Left renal pelvis (tissue), 4 donors: ENCODE results near the gene UPF1. TPM values are rescaled to one million over a fixed set of nuclear protein-coding genes. Genes with fewer than 3 reads are reported as not detected.

Source experiments
- DNase-seq, 4 donors: peaks; one replicate each; pipeline ENCODE4 v3.0.0-alpha.2; 2013; ENCODE audit warnings: low read depth in 4 of 4, low spot score in 3 of 4
- polyA plus RNA-seq, 4 donors: library from polyadenylated mRNA; unstranded; fragments of 120-200 nt; gene quantifications; one replicate each; pipeline ENCODE4 v1.2.1, GENCODE V29; 2013; ENCODE audit not compliant: insufficient read length in 4 of 4

UPF1 gene
- polyA plus RNA-seq = 10 to 100 TPM; 33.0 to 62.5 (median 51.6) TPM

GRCh38 chr19:18831524-18832305 is at the start of gene UPF1:
Gene UPF1, plus strand, starts transcription at chr19:18831959. Its CDS starts 251 bp downstream, at chr19:18832210.
- DNase-seq = peak; percentile 86 to 90 (median 90)

- DNase-seq = no peak
Observed at GRCh38 chr19:18782559-18783225, 49.1 kb upstream of the UPF1 start.

- DNase-seq = no peak
Observed at GRCh38 chr19:18783958-18784785, 47.6 kb upstream of the UPF1 start.

GRCh38 chr19:18784786-18785120 is 47.0 kb upstream of the UPF1 start:
- DNase-seq = no peak

GRCh38 chr19:18785179-18786124 is 46.3 kb upstream of the UPF1 start:
- peak in 2 of 4 donors; percentile 36 to 37 for DNase-seq

- no peak for DNase-seq
Observed at GRCh38 chr19:18788529-18789421, 43.0 kb upstream of the UPF1 start.

- no peak for DNase-seq
Observed at GRCh38 chr19:18789422-18789869, 42.3 kb upstream of the UPF1 start.

GRCh38 chr19:18789883-18790565 is 41.7 kb upstream of the UPF1 start:
- DNase-seq = no peak

GRCh38 chr19:18790566-18791314 is 41.0 kb upstream of the UPF1 start, which contains the start of gene COMP:
Gene COMP, minus strand, starts transcription at chr19:18791305. Its CDS starts 36 bp downstream, at chr19:18791269.
- no peak for DNase-seq

GRCh38 chr19:18791315-18791678 is 40.5 kb upstream of the UPF1 start:
- no peak for DNase-seq

- DNase-seq = no peak
Observed at GRCh38 chr19:18792661-18793060, 39.1 kb upstream of the UPF1 start.

- no peak for DNase-seq
Observed at GRCh38 chr19:18793144-18794028, 38.4 kb upstream of the UPF1 start.

GRCh38 chr19:18794029-18794313 is 37.8 kb upstream of the UPF1 start:
- no peak for DNase-seq

- no peak for DNase-seq
Observed at GRCh38 chr19:18794692-18795091, 37.1 kb upstream of the UPF1 start.

- DNase-seq = no peak
Observed at GRCh38 chr19:18795540-18795939, 36.2 kb upstream of the UPF1 start.

- no peak for DNase-seq
Observed at GRCh38 chr19:18796239-18796638, 35.5 kb upstream of the UPF1 start.
